GM10266 (cell line): Measurements from ENCODE around the gene RRAD.

Source experiments
- DNase-seq: peaks from one replicate; pipeline ENCODE4 v3.0.0; 2012; ENCODE audit errors: extremely low spot score
- TF ChIP-seq, protein P1 (sequence below): IDR thresholded peaks from 2 replicates; pipeline ENCODE4 v1.5.1; 2012; ENCODE audit warnings: mild to moderate bottlenecking, low read depth; ENCODE audit not compliant: control insufficient read depth, insufficient read depth; ENCODE audit errors: missing control alignments

RRAD gene

DNA sequence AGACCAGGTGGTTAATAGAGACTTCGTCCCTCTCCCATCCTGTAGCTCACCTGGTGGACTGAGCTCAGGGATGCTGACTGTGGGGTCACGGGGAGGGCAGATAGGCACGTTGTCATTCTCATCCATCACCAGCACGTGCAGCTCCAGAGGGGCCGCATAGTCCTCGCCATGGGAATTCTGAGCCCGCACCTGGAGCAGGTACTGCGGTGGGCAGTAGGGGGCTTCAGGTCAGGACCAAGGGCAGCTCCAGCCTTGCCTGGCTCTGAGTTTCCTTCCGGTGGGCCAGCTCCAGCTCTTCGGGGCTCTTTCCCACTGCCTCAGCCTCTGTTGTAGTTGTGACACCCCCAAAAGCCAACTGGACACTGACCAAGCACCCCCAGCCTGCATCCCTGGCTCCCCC is 12.3 kb downstream of the RRAD start:
- TF ChIP-seq, protein P1, sequence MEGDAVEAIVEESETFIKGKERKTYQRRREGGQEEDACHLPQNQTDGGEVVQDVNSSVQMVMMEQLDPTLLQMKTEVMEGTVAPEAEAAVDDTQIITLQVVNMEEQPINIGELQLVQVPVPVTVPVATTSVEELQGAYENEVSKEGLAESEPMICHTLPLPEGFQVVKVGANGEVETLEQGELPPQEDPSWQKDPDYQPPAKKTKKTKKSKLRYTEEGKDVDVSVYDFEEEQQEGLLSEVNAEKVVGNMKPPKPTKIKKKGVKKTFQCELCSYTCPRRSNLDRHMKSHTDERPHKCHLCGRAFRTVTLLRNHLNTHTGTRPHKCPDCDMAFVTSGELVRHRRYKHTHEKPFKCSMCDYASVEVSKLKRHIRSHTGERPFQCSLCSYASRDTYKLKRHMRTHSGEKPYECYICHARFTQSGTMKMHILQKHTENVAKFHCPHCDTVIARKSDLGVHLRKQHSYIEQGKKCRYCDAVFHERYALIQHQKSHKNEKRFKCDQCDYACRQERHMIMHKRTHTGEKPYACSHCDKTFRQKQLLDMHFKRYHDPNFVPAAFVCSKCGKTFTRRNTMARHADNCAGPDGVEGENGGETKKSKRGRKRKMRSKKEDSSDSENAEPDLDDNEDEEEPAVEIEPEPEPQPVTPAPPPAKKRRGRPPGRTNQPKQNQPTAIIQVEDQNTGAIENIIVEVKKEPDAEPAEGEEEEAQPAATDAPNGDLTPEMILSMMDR, result no peak

DNA sequence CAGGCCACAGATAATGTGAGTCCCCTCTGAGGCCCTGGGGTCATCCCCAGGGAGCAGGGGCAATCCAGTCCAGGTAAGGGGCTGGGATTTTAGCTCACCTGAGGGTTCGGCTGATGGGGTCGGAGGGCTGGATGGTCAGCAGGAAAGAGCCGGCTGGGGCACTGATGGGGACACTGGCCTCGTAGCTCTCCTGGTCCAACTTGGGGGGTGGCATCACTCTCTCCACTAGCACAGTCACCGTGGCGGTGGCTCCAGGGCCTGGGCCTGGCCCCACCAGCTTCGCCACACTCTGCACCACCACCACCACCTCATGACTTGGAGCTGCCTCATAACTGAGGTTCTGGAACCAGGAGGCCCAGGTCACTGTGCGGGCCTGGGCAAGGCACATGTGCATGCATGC is 13.5 kb downstream of the RRAD start:
- DNase-seq, result no peak
- TF ChIP-seq, protein P1, result no peak

More for the DNA sequence above, 12.3 kb downstream of the RRAD start:
- DNase-seq, result no peak

DNA sequence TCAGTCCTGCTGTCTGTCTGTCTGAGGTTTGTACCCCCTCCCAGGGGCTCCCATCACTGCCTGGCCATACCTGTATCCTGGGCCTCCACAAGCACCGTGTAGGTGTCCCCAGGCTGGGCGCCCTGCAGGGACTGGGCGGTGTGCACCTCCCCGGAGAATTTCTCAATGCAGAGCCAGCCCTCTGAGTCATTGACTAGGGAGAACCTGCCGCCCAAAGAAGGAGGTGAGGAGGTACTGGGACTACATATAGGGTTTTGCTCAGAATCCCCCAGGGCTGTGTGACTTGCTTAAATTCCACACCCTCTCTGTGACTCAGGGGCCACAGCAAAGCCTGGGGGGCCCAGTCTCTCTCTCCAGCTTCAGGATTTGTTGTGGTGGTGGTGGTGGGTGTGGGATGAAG is 14.2 kb downstream of the RRAD start:
- TF ChIP-seq, protein P1, result no peak
- DNase-seq, result no peak

DNA sequence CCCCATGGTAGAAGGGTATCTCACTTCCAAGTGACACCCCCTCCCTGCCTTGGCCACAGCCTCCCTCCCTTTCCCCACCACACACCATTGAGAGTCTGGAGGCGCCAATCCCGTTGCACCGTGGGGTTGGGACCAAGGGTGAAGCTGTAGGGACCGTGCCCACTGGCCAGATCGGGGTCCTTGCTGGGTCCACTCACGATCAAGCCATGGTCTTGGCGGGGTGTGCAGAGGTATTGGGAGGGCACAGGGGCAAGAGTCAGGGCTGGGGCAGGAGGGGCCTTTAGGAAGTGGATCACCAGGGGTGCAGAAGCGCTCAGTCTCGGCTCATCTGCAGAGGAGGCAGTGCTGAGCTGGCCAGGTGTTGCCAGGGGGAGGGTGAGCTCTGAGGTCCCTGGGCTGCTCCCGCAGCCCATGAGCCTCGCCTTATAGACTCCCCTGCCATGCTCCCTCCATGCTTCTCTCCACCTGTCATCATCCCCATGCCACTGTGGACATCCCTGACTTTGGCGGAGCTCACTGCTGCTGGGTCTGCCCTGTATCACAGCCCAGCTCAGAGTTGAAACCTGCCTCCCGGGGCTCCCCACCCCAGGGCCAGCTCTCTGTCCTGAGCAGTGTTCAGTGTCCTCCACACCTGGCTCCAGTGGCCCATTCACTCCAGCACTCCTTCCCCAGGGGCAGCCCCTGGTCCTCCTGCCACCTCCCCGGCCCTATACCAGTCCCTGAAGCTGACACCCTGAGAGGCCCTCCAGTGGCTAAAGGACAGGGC is 15.0 kb downstream of the RRAD start:
- DNase-seq, result no peak
- TF ChIP-seq, protein P1, result no peak

DNA sequence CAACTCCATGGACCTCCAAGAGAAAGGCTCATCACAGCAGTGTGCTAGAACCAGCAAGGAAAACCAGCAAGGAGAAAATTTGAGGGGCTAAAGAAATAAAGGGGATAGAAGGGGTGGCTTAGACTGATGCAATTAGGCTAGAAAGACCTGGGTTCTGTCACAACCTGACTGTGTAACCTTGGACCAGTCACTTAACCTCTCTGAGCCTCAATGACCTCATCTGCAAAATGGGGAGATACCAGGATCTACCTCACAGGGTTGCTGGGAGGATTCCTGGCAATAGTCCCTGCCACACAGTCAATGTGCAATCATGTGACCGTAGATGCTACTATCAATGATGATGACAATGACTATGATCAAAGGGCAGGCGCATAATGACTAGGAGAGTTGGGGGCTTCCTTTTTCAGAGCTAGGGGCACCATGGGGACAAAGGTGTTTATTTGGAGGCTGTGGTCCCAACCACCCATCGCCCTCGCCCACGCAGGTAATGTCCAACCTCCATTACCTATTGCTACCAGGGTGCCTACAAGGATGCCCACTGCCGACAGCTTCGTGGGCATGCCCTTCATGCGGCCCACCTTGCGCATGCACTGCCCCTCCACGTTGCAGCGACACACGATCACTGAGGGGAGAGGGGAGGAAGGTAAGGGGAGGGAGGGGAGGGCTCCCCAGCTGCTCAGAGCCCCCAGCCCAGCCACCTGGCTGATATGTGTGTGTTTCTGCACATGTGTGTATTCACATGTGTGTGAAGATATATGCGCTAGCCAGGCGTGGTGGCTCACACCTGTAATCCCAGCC is 16.4 kb downstream of the RRAD start:
- no peak for DNase-seq
- TF ChIP-seq, protein P1, result no peak

DNA sequence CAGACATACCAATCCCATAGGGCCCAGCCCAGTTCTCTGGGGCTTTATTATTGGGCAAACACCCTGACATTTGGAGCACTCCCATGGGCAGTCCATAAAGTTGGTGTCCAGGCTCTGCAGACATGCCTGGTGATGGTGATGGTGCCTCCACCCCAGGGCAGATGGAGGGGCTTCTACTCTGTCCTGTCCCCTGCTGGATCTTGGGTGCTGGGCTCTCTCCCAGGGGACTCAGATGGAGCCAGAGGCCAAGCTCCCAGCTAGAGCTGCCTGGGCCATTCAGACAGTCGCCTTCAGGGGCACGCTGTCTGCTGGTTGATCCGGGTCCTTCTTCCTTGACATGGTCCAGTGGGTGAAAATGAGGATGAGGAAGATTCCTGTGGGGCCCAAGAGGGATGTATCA is 17.2 kb downstream of the RRAD start:
- TF ChIP-seq, protein P1, result no peak
- DNase-seq, result no peak
